Ovary (tissue), 9 donors: ENCODE results near the gene NOL3. TPM values are rescaled to one million over a fixed set of nuclear protein-coding genes. Genes with fewer than 3 reads are reported as not detected.

ENCODE experiments used
- DNase-seq, 5 donors: peaks; one replicate each; pipeline ENCODE4 v3.0.0-alpha.2; 2019 to 2020
- H3K27ac ChIP-seq, 2 donors: fragments of 200-600 bp; one replicate each; pipeline versions ENCODE4 v1.5.1 to v1.8.0; 2019 to 2022
- H3K27me3 ChIP-seq: fragments of 200-600 bp; one replicate; pipeline ENCODE4 v1.8.0; 2022
- H3K36me3 ChIP-seq: fragments of 200-600 bp; sonication (generic); one replicate; pipeline ENCODE4 v1.5.1; 2019
- H3K4me1 ChIP-seq: one replicate; pipeline ENCODE4 v1.8.1; 2013; ENCODE audit warnings: mild to moderate bottlenecking, moderate library complexity; ENCODE audit not compliant: insufficient read depth
- H3K4me3 ChIP-seq: fragments of 200-600 bp; sonication (generic); one replicate; pipeline ENCODE4 v1.5.1; 2017
- H3K9me3 ChIP-seq, 2 donors: fragments of 200-600 bp in 1 of 2; sonication (generic) in 1 of 2; one replicate each; pipeline versions ENCODE4 v1.5.1 to v1.8.1; 2013 to 2019; ENCODE audit warnings: mild to moderate bottlenecking in 1 of 2, moderate library complexity in 1 of 2
- CTCF ChIP-seq, 3 donors: fragments of 450-650 bp in 2 of 3; fragments of 200-600 bp in 1 of 3; IDR thresholded peaks; one replicate each; pipeline versions ENCODE4 v1.5.1 to v1.8.0; 2016 to 2022; ENCODE audit warnings: antibody characterized with exemption in 3 of 3, mild to moderate bottlenecking in 1 of 3
- EP300 ChIP-seq: sonication (generic); formaldehyde crosslinking; IDR thresholded peaks from one replicate; pipeline ENCODE4 v1.6.1; 2017; ENCODE audit warnings: antibody characterized with exemption
- POLR2A ChIP-seq: fragments of 450-650 bp; IDR thresholded peaks from one replicate; pipeline ENCODE4 v1.6.1; 2017; ENCODE audit warnings: antibody characterized with exemption, mild to moderate bottlenecking, moderate library complexity
- WGBS, 3 donors: extraction: QIAGEN DNeasy Blood & Tissue Kit in 1 of 3; methylation state at CpG; one replicate each; pipeline versions ENCODE4 v1.1.5 to v1.1.7; 2013 to 2017; 5-methylcytosine and 5-hydroxymethylcytosine counted together
- intact Hi-C, 4 donors: fragments of 100-400 bp; cut with DNase I; formaldehyde crosslinking; loops; one replicate each; pipeline versions ENCODE4 v1.11.0 to v1.15.1; 2022 to 2023
- microRNA counts: library from miRNA; unstranded; fragments of <30 nt; microRNA quantifications from one replicate; lab custom pipeline; 2016
- microRNA-seq, 3 donors: library from miRNA; unstranded; fragments of <30 nt; microRNA quantifications; one replicate each; pipeline versions ENCODE4 to v1.2.0, GENCODE V29; 2019 to 2020
- polyA plus RNA-seq, 2 donors: library from polyadenylated mRNA; stranded (reverse); fragments of 200-250 nt in 1 of 2; fragments of 350-450 nt in 1 of 2; fragmentation: Illumina TruSeq in 1 of 2; extraction: RNeasy Lipid Tissue Mini Kit (QIAGEN cat#74804) in 1 of 2; gene quantifications; one replicate each; pipeline ENCODE4 v1.2.3, GENCODE V29; 2013 to 2014
- small RNA-seq: library from RNA; depleted of rRNA; stranded (forward); fragments of <200 nt; gene quantifications from one replicate; pipeline ENCODE3, GENCODE V24; 2016
- total RNA-seq, 7 donors: library from RNA; depleted of rRNA in 2 of 7; stranded (reverse); fragments of >200 nt in 2 of 7; fragmentation: NEBNext Ultra II Directional in 3 of 7; extraction: Animal tissue kit (Norgen Biotek cat#: 25700) in 3 of 7; gene quantifications; one replicate each; pipeline versions ENCODE4 v1.1.0 to v1.2.4, GENCODE V29; 2016 to 2023
- donor health status: DM: no; HTN: no; CAD: no; lungs with moderate emphysema.
- donor health status: DM: no; HTN: no; CAD: no.
- donor health status: Bipolar disorder and iron deficiency.
- donor health status: DM: yes; HTN: yes; CAD: no.
- donor health status: DM: no; HTN: no; CAD: no.
- donor health status: DM: yes; HTN: yes; CAD: no.

NOL3 gene
- total and polyA plus RNA-seq, 9 donors = 14.1 to 31.7 (median 21.4) TPM

- Histone ChIP-seq H3K27ac (no peak overlapping the region), H3K9me3 (no peaks in the 10 kb centered on the region), H3K27me3 (no peaks in the 10 kb centered on the region), H3K4me3 (no peak overlapping the region), H3K4me1 (peaks cover 10% of the 10 kb centered on the region), H3K36me3 (no peaks in the 10 kb centered on the region)
- DNase-seq = no peak
- TF ChIP-seq POLR2A = no peak
- TF ChIP-seq EP300 = no peak
- no peak for TF ChIP-seq CTCF (IDR thresholded peaks at IDR 0.05)
- WGBS, 3 donors = 74 to 88% (median 83%) methylated on average over 3 of the region's 3 CpGs
- intact Hi-C loops = no loop called here
Measured at GRCh38 chr16:67223992-67224391, 53.7 kb downstream of the NOL3 start.

MicroRNAs within 50 kb of the gene (microRNA counts, 767-probe panel; counts per million panel counts)
- 530 counts per million, percentile 78 among the panel's probes with 10 or more counts for microRNA hsa-miR-328 (lab: Ali Mortazavi, UCI)

Small RNA genes within 50 kb of the gene (microRNA-seq; reads per million reads assigned to microRNA genes)
- 149 to 619 (median 331) reads per million in 3 donors for gene MIR328

Small RNA genes within 50 kb of the gene (small RNA-seq; reads per million reads assigned to genes)
- 6.8 reads per million, percentile 82 among the genes with 10 or more reads in this experiment for gene MIR328

Other genes starting within 250 kb of the NOL3 start
- gene RRAD, start 245.0 kb upstream of the NOL3 start, total RNA-seq = 10 to 100 TPM in 5 of 7 donors, 1 to 10 TPM in 2; 5.6 to 43.1 (median 12.1) TPM
- 10 to 100 TPM in 1 of 2 donors, 1 to 10 TPM in 1; 2.3 to 22.3 TPM for gene RRAD, start 245.0 kb upstream of the NOL3 start, polyA plus RNA-seq
- gene CIAO2B, start 236.1 kb upstream of the NOL3 start, total RNA-seq = 10 to 100 TPM; 57.7 to 77.8 (median 66.7) TPM
- 100 to 1,000 TPM in 1 of 2 donors, 10 to 100 TPM in 1; 40.1 to 150 TPM for gene CIAO2B, start 236.1 kb upstream of the NOL3 start, polyA plus RNA-seq
- 10 to 100 TPM; 25.5 to 51.9 (median 42.2) TPM for gene CES2, start 235.0 kb upstream of the NOL3 start, total RNA-seq
- 10 to 100 TPM; 29.4 to 38.9 TPM for gene CES2, start 235.0 kb upstream of the NOL3 start, polyA plus RNA-seq
- gene CES3, start 209.3 kb upstream of the NOL3 start, total RNA-seq = 1 to 10 TPM in 5 of 7 donors, under 1 TPM in 2; 0.45 to 2.3 (median 1.4) TPM
- gene CES3, start 209.3 kb upstream of the NOL3 start, polyA plus RNA-seq = under 1 TPM; 0.73 to 0.91 TPM
- gene CES4A, start 181.9 kb upstream of the NOL3 start, total RNA-seq = 10 to 100 TPM in 5 of 7 donors, 1 to 10 TPM in 2; 6.7 to 67.1 (median 15.5) TPM
- 1 to 10 TPM; 6.0 to 9.7 TPM for gene CES4A, start 181.9 kb upstream of the NOL3 start, polyA plus RNA-seq
- gene CBFB, start 141.4 kb upstream of the NOL3 start, total RNA-seq = 10 to 100 TPM; 39.9 to 58.3 (median 48.9) TPM
- 10 to 100 TPM; 19.2 to 23.8 TPM for gene CBFB, start 141.4 kb upstream of the NOL3 start, polyA plus RNA-seq
- gene PHAF1, start 60.6 kb upstream of the NOL3 start, total RNA-seq = 10 to 100 TPM; 13.7 to 17.4 (median 14.9) TPM
- gene PHAF1, start 60.6 kb upstream of the NOL3 start, polyA plus RNA-seq = 10 to 100 TPM in 1 of 2 donors, 1 to 10 TPM in 1; 9.0 to 25.1 TPM
- gene B3GNT9, start 19.5 kb upstream of the NOL3 start, total RNA-seq = 10 to 100 TPM; 11.1 to 45.7 (median 28.7) TPM
- 10 to 100 TPM; 17.1 to 18.1 TPM for gene B3GNT9, start 19.5 kb upstream of the NOL3 start, polyA plus RNA-seq
- 10 to 100 TPM in 6 of 7 donors, 1 to 10 TPM in 1; 7.3 to 30.9 (median 15.5) TPM for gene TRADD, start 10.6 kb upstream of the NOL3 start, total RNA-seq
- 10 to 100 TPM in 1 of 2 donors, 1 to 10 TPM in 1; 4.2 to 15.7 TPM for gene TRADD, start 10.6 kb upstream of the NOL3 start, polyA plus RNA-seq
- gene FBXL8, start 10.6 kb upstream of the NOL3 start, total RNA-seq = 10 to 100 TPM in 6 of 7 donors, 1 to 10 TPM in 1; 8.8 to 23.0 (median 15.0) TPM
- 10 to 100 TPM in 1 of 2 donors, 1 to 10 TPM in 1; 1.3 to 13.1 TPM for gene FBXL8, start 10.6 kb upstream of the NOL3 start, polyA plus RNA-seq
- gene HSF4, start 5.8 kb upstream of the NOL3 start, total RNA-seq = 100 to 1,000 TPM in 1 of 7 donors, 10 to 100 TPM in 6; 30.8 to 115 (median 77.7) TPM
- gene HSF4, start 5.8 kb upstream of the NOL3 start, polyA plus RNA-seq = 10 to 100 TPM in 1 of 2 donors, 1 to 10 TPM in 1; 9.9 to 44.9 TPM
- gene MATCAP1, start 13.4 kb downstream of the NOL3 start, total RNA-seq = 10 to 100 TPM; 16.8 to 96.4 (median 65.7) TPM
- 10 to 100 TPM; 15.4 to 38.4 TPM for gene MATCAP1, start 13.4 kb downstream of the NOL3 start, polyA plus RNA-seq
- 10 to 100 TPM in 4 of 7 donors, 1 to 10 TPM in 3; 6.1 to 33.0 (median 16.4) TPM for gene EXOC3L1, start 19.6 kb downstream of the NOL3 start, total RNA-seq
- 10 to 100 TPM in 1 of 2 donors, under 1 TPM in 1; 0.32 to 12.2 TPM for gene EXOC3L1, start 19.6 kb downstream of the NOL3 start, polyA plus RNA-seq
- 10 to 100 TPM; 36.0 to 75.7 (median 52.9) TPM for gene E2F4, start 21.6 kb downstream of the NOL3 start, total RNA-seq
- gene E2F4, start 21.6 kb downstream of the NOL3 start, polyA plus RNA-seq = 10 to 100 TPM; 17.6 to 36.2 TPM
- gene ELMO3, start 28.6 kb downstream of the NOL3 start, total RNA-seq = 10 to 100 TPM in 1 of 7 donors, 1 to 10 TPM in 6; 1.1 to 14.8 (median 2.8) TPM
- 1 to 10 TPM in 1 of 2 donors, not detected in 1; 1.2 TPM for gene ELMO3, start 28.6 kb downstream of the NOL3 start, polyA plus RNA-seq
- gene TMEM208, start 56.6 kb downstream of the NOL3 start, total RNA-seq = 10 to 100 TPM; 23.8 to 39.2 (median 32.1) TPM
- 10 to 100 TPM; 26.3 to 52.0 TPM for gene TMEM208, start 56.6 kb downstream of the NOL3 start, polyA plus RNA-seq
- gene FHOD1, start 76.9 kb downstream of the NOL3 start, total RNA-seq = 10 to 100 TPM; 17.2 to 84.2 (median 41.8) TPM
- 10 to 100 TPM; 16.0 to 26.2 TPM for gene FHOD1, start 76.9 kb downstream of the NOL3 start, polyA plus RNA-seq
- 1 to 10 TPM in 5 of 7 donors, under 1 TPM in 2; 0.36 to 3.1 (median 1.3) TPM for gene SLC9A5, start 78.4 kb downstream of the NOL3 start, total RNA-seq
- gene SLC9A5, start 78.4 kb downstream of the NOL3 start, polyA plus RNA-seq = 1 to 10 TPM in 1 of 2 donors, under 1 TPM in 1; 0.53 to 1.1 TPM
- gene PLEKHG4, start 109.0 kb downstream of the NOL3 start, total RNA-seq = 10 to 100 TPM; 12.4 to 37.9 (median 27.6) TPM
- gene PLEKHG4, start 109.0 kb downstream of the NOL3 start, polyA plus RNA-seq = 10 to 100 TPM in 1 of 2 donors, 1 to 10 TPM in 1; 5.1 to 38.6 TPM
- under 1 TPM in 3 of 7 donors, not detected in 4; 0.05 to 0.32 (median 0.12) TPM for gene KCTD19, start 156.2 kb downstream of the NOL3 start, total RNA-seq
- under 1 TPM; 0.07 to 0.70 TPM for gene KCTD19, start 156.2 kb downstream of the NOL3 start, polyA plus RNA-seq
- gene LRRC36, start 156.3 kb downstream of the NOL3 start, total RNA-seq = 1 to 10 TPM in 4 of 7 donors, under 1 TPM in 2, not detected in 1; 0.58 to 2.6 (median 1.2) TPM
- gene LRRC36, start 156.3 kb downstream of the NOL3 start, polyA plus RNA-seq = under 1 TPM; 0.59 to 0.80 TPM
- gene TPPP3, start 223.0 kb downstream of the NOL3 start, total RNA-seq = 100 to 1,000 TPM in 1 of 7 donors, 10 to 100 TPM in 4, 1 to 10 TPM in 2; 2.2 to 269 (median 10.9) TPM
- 10 to 100 TPM; 15.2 to 15.6 TPM for gene TPPP3, start 223.0 kb downstream of the NOL3 start, polyA plus RNA-seq
- gene ZDHHC1, start 245.9 kb downstream of the NOL3 start, total RNA-seq = 10 to 100 TPM; 17.3 to 45.5 (median 24.8) TPM
- 10 to 100 TPM in 1 of 2 donors, 1 to 10 TPM in 1; 1.4 to 15.7 TPM for gene ZDHHC1, start 245.9 kb downstream of the NOL3 start, polyA plus RNA-seq